Caco-2 (cell line): ENCODE measurements around the gene C1QC. TPM values are rescaled to one million over a fixed set of nuclear protein-coding genes. Genes with fewer than 3 reads are reported as not detected.

Experiments used
- BruUV-seq: library from RNA; stranded (reverse); fragments of 400-500 nt; replicated peaks from 2 replicates; lab custom pipeline; 2021; lab: Mats Ljungman, UMichigan
- CTCF ChIA-PET: fragments of 300-600 bp; sonication (Branson Sonifier 250); formaldehyde crosslinking; loops from one replicate; lab custom pipeline; 2022; ENCODE audit warnings: antibody characterized with exemption; lab: Charles Lee
- POLR2A ChIA-PET: fragments of 300-600 bp; sonication (Branson Sonifier 250); formaldehyde crosslinking; loops from one replicate; lab custom pipeline; 2022; ENCODE audit warnings: antibody characterized with exemption; lab: Charles Lee
- DNase-seq, 2 experiments: peaks; one replicate each; pipeline versions ENCODE4 v3.0.0 to v3.0.0-alpha.2; 2020 to 2022
- H3K27me3 ChIP-seq: replicated peaks from 2 replicates; pipeline ENCODE4 v1.6.0; 2011; ENCODE audit warnings: low read length; ENCODE audit not compliant: control insufficient read depth, insufficient read depth
- H3K36me3 ChIP-seq: 2 replicates; pipeline ENCODE4 v1.5.1; 2011; ENCODE audit warnings: low read length; ENCODE audit not compliant: control insufficient read depth, insufficient read depth
- H3K4me1 ChIP-seq: fragments of 250-450 bp; sonication (Bioruptor Pico); 2 replicates; pipeline ENCODE4 v1.5.1; 2020; ENCODE audit warnings: mild to moderate bottlenecking
- H3K4me3 ChIP-seq: 2 replicates; pipeline ENCODE4 v1.5.1; 2011; ENCODE audit warnings: low read depth, mild to moderate bottlenecking, control low read depth, low read length
- H3K9me3 ChIP-seq: fragments of 250-450 bp; sonication (Bioruptor Pico); 2 replicates; pipeline ENCODE4 v1.5.1; 2020; ENCODE audit warnings: mild to moderate bottlenecking, moderate library complexity
- H3K27ac Mint-ChIP-seq: one replicate; pipeline ENCODE4 v1.8.0; 2022; ENCODE audit warnings: mixed read lengths; ENCODE audit not compliant: unreplicated experiment
- H3K27me3 Mint-ChIP-seq: one replicate; pipeline ENCODE4 v1.8.0; 2022; ENCODE audit warnings: mixed read lengths; ENCODE audit not compliant: insufficient read depth, unreplicated experiment
- H3K36me3 Mint-ChIP-seq: one replicate; pipeline ENCODE4 v1.8.0; 2022; ENCODE audit warnings: mild to moderate bottlenecking, mixed read lengths; ENCODE audit not compliant: insufficient read depth, unreplicated experiment
- H3K4me1 Mint-ChIP-seq: one replicate; pipeline ENCODE4 v1.8.0; 2022; ENCODE audit warnings: low read depth, mixed read lengths; ENCODE audit not compliant: unreplicated experiment
- H3K4me3 Mint-ChIP-seq: one replicate; pipeline ENCODE4 v1.8.0; 2022; ENCODE audit warnings: mild to moderate bottlenecking, moderate library complexity, mixed read lengths; ENCODE audit not compliant: unreplicated experiment
- H3K9me3 Mint-ChIP-seq: one replicate; pipeline ENCODE4 v1.8.0; 2022; ENCODE audit warnings: mixed read lengths; ENCODE audit not compliant: unreplicated experiment
- intact Hi-C: fragments of 100-400 bp; cut with micrococcal nuclease; formaldehyde crosslinking; loops from one replicate; pipeline ENCODE4 v1.10.0; 2022; ENCODE audit not compliant: unreplicated experiment
- total RNA-seq: library from RNA; stranded (reverse); gene quantifications from 2 replicates; pipeline ENCODE4 v1.2.3, GENCODE V29; 2022
- TF ChIP-seq, protein P1 (sequence below), 2 experiments: fragments of 200-600 bp in 1 of 2; IDR thresholded peaks; 1 replicate in 1 of 2; 2 replicates in 1 of 2; pipeline versions ENCODE4 v1.5.1 to v1.8.0; 2011 to 2022; ENCODE audit warnings: antibody characterized with exemption in 1 of 2, control low read depth in 1 of 2, inconsistent platforms in 1 of 2, low read depth in 1 of 2, low read length in 1 of 2, mild to moderate bottlenecking in 1 of 2, moderate library complexity in 1 of 2; ENCODE audit not compliant: insufficient read depth in 1 of 2, severe bottlenecking in 1 of 2, unreplicated experiment in 1 of 2

The C1QC gene
- total RNA-seq, 1 experiment from 2014 or later: not detected

DNA sequence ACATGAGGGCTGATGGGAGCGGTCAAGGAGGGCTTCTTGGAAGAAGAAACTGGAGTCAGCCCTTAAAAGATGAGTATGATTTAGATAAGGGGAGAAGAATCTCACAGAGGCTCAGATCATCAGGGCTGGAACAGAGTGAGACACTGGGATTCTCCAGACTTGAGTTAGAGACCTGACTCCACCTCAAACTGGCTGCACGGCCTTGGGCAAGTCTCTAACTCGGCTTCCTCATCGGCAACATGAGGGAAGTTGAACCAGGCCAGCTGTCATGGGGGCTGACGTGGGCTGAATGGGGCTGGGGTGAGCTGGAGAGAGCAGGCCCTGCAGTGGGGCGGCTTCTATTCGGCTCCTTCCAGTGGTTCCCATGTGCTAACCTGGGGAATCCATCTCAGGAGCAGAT lies 2.5 kb downstream of the C1QC start:
- ChIA-PET CTCF (interaction anchor here (1.0 kb wide), 1 partner anchor 226 kb away, joined by 3 read pairs; no protein-coding TSS in a partner anchor), POLR2A (no interaction called here)
- no peak overlapping the region for H3K27ac Mint-ChIP-seq

DNA sequence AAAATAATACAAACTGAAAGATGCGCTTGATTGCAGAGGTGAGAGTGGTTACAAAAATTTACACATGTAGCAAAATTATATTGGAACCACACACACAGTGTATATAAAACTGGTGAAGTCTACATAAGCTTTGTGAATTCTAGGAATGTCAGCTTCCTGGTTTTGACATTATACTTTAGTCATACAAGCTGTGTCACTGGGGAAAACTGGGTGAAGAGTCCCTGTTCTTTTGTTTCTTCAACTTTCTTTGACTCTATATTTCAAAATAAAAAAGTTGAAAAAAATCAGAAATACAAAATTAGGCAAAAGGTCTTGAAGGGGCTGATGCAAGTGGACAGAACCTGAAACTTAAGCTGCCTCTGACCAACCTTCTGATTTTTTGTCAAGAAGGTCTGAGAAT lies 3.0 kb downstream of the C1QC start:
- no peaks in the 10 kb centered on the region for H3K4me1 ChIP-seq
- TF ChIP-seq, protein P1, sequence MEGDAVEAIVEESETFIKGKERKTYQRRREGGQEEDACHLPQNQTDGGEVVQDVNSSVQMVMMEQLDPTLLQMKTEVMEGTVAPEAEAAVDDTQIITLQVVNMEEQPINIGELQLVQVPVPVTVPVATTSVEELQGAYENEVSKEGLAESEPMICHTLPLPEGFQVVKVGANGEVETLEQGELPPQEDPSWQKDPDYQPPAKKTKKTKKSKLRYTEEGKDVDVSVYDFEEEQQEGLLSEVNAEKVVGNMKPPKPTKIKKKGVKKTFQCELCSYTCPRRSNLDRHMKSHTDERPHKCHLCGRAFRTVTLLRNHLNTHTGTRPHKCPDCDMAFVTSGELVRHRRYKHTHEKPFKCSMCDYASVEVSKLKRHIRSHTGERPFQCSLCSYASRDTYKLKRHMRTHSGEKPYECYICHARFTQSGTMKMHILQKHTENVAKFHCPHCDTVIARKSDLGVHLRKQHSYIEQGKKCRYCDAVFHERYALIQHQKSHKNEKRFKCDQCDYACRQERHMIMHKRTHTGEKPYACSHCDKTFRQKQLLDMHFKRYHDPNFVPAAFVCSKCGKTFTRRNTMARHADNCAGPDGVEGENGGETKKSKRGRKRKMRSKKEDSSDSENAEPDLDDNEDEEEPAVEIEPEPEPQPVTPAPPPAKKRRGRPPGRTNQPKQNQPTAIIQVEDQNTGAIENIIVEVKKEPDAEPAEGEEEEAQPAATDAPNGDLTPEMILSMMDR (IDR thresholded peaks at IDR 0.05; ENCODE audit: insufficient read depth in 1 of 2, low read depth in 1 of 2, low read length in 1 of 2, severe bottlenecking in 1 of 2, unreplicated experiment in 1 of 2): no peak
- H3K36me3 ChIP-seq: no peaks in the 10 kb centered on the region
- no peak for DNase-seq
- H3K4me1 Mint-ChIP-seq: no peaks in the 10 kb centered on the region
- no peaks in the 10 kb centered on the region for H3K9me3 ChIP-seq
- H3K27me3 ChIP-seq: no peaks in the 10 kb centered on the region
- no peak overlapping the region for H3K4me3 Mint-ChIP-seq
- no peak overlapping the region for H3K27ac Mint-ChIP-seq
- no peak overlapping the region for H3K4me3 ChIP-seq
- H3K36me3 Mint-ChIP-seq: no peaks in the 10 kb centered on the region
- H3K27me3 Mint-ChIP-seq: peaks cover 9% of the 10 kb centered on the region
- BruUV-seq: no TSS peak
- intact Hi-C loops: no loop called here
- ChIA-PET POLR2A (no interaction called here), CTCF (interaction anchor here (1.0 kb wide), 1 partner anchor 226 kb away, joined by 3 read pairs; no protein-coding TSS in a partner anchor)
- H3K9me3 Mint-ChIP-seq: no peaks in the 10 kb centered on the region

More for the DNA sequence above, 2.5 kb downstream of the C1QC start:
- no peak for DNase-seq
- no peaks in the 10 kb centered on the region for H3K4me1 Mint-ChIP-seq
- H3K27me3 Mint-ChIP-seq: peaks cover 9% of the 10 kb centered on the region
- Histone ChIP-seq H3K9me3 (no peaks in the 10 kb centered on the region), H3K36me3 (no peaks in the 10 kb centered on the region), H3K4me1 (no peaks in the 10 kb centered on the region), H3K27me3 (no peaks in the 10 kb centered on the region), H3K4me3 (no peak overlapping the region)
- no TSS peak for BruUV-seq
- TF ChIP-seq, protein P1 (IDR thresholded peaks at IDR 0.05; ENCODE audit: insufficient read depth in 1 of 2, low read depth in 1 of 2, low read length in 1 of 2, severe bottlenecking in 1 of 2, unreplicated experiment in 1 of 2): no peak
- H3K4me3 Mint-ChIP-seq: no peak overlapping the region
- intact Hi-C loops: no loop called here
- H3K36me3 Mint-ChIP-seq: no peaks in the 10 kb centered on the region
- no peaks in the 10 kb centered on the region for H3K9me3 Mint-ChIP-seq

DNA sequence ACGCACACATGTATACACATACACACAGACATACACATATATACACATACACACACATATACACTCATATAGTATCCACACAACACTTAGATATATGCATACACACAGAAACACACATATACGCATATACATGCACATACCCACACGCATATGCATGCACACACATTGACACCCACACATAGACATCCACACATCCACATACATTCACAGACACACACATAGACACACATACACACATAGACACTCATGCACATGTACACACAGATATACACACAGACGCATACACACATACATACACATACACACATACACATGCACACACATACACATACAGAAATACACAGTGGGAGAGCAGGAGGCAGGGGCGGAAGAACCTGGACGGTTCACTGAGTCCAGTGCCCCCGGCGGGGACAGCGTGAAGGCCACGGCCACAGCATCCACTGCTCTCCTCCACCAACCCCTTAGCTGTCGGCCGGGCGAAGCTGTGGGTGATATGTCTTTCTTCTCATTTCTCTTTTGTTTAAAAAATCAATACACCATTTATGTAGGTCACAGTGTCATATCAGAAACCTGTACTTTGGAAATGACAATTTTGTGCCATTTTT lies 6.8 kb downstream of the C1QC start:
- H3K9me3 Mint-ChIP-seq: no peaks in the 10 kb centered on the region
- ChIA-PET POLR2A (no interaction called here), CTCF (no interaction called here)
- no peaks in the 10 kb centered on the region for H3K36me3 ChIP-seq
- H3K27ac Mint-ChIP-seq: no peak overlapping the region
- no peaks in the 10 kb centered on the region for H3K27me3 ChIP-seq
- no peaks in the 10 kb centered on the region for H3K36me3 Mint-ChIP-seq
- H3K27me3 Mint-ChIP-seq: peaks cover 7% of the 10 kb centered on the region
- no peaks in the 10 kb centered on the region for H3K4me1 ChIP-seq
- H3K4me1 Mint-ChIP-seq: no peaks in the 10 kb centered on the region
- BruUV-seq: no TSS peak
- TF ChIP-seq, protein P1 (IDR thresholded peaks at IDR 0.05; ENCODE audit: insufficient read depth in 1 of 2, low read depth in 1 of 2, low read length in 1 of 2, severe bottlenecking in 1 of 2, unreplicated experiment in 1 of 2): no peak
- no peak overlapping the region for H3K4me3 Mint-ChIP-seq
- no peaks in the 10 kb centered on the region for H3K9me3 ChIP-seq
- intact Hi-C loops: no loop called here
- H3K4me3 ChIP-seq: no peak overlapping the region
- DNase-seq: no peak
